Measurements from ENCODE around the gene MAP2K5.

Gene MAP2K5

DNA sequence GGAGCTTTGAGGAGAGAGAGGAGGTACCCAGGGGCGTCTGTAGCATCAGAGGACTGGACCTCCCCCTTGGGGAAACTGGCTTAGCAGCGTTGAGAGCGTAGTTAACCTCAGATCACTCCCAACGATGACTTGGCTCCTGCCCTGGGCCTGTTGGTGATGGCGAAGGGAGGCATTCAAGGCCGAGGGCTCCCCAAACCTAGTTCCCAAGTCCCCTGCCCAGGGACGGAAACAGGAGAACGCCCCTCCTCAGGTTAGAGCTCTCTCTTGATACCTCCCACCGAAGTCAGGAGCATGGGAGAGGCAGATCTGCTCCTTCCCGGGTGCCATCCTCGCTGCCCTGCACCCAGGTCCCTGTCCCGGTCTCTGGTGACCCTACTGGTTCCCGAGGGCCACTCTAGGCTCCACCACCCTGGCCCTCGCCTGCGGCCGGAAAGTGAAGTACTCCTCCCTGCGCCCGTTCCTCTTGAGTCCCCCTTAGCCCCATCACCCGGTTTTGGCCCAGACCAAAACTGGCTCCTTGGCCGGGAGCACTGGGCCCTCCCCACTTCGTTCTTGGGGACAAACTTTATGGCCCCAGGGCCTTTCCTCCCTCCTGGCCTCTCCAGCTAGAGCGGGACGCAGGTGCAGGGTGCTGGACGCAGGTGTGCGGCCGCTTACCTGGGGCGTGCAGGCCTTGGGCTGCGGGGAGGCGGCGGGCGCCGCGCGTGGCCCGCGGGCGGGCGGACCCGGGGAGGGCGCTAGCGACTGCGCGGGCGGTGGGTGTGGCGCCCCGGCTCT, 280.2 kb downstream of the MAP2K5 start:
- H3K27me3 ChIP-seq (ENCODE audit: control insufficient read depth, insufficient read depth, low read length) = peaks cover 92% of the 10 kb centered on the region
- H3K27ac ChIP-seq (ENCODE audit: low read length) = no peak overlapping the region
- no peaks in the 10 kb centered on the region; the same call in 1 of the 2 replicates for H3K36me3 ChIP-seq (ENCODE audit: control insufficient read depth, insufficient read depth, low read length)
- H3K4me3 ChIP-seq (ENCODE audit: low read length) = no peak overlapping the region; the same call in 1 of the 2 replicates
- WGBS (ENCODE audit: insufficient coverage, insufficient read length) = no CpG with 5 or more reads among the region's 46 CpGs
- no peaks in the 10 kb centered on the region for H3K9me3 ChIP-seq (ENCODE audit: control insufficient read depth, insufficient read depth, low read length)
- peaks cover 8% of the 10 kb centered on the region for H3K4me1 ChIP-seq (ENCODE audit: control insufficient read depth, insufficient read depth, low read length)
- no peak for DNase-seq (ENCODE audit: low read depth, low spot score)

- WGBS (ENCODE audit: insufficient coverage, insufficient read length) = no CpG with 5 or more reads among the region's 94 CpGs
- no peak for DNase-seq (ENCODE audit: low read depth, low spot score)
- Histone ChIP-seq H3K4me1 (ENCODE audit: control insufficient read depth, insufficient read depth, low read length) (peaks cover 9% of the 10 kb centered on the region), H3K4me3 (ENCODE audit: low read length) (no peak overlapping the region; the same call in 1 of the 2 replicates), H3K9me3 (ENCODE audit: control insufficient read depth, insufficient read depth, low read length) (no peaks in the 10 kb centered on the region), H3K27ac (ENCODE audit: low read length) (no peak overlapping the region), H3K36me3 (ENCODE audit: control insufficient read depth, insufficient read depth, low read length) (no peaks in the 10 kb centered on the region; the same call in 1 of the 2 replicates), H3K27me3 (ENCODE audit: control insufficient read depth, insufficient read depth, low read length) (peaks cover 93% of the 10 kb centered on the region)
Observed at GRCh38 chr15:67823314-67824196, 281.1 kb downstream of the MAP2K5 start.

GRCh38 chr15:67824197-67824968, 281.9 kb downstream of the MAP2K5 start:
- Histone ChIP-seq H3K36me3 (ENCODE audit: control insufficient read depth, insufficient read depth, low read length) (no peaks in the 10 kb centered on the region; the same call in 1 of the 2 replicates), H3K4me1 (ENCODE audit: control insufficient read depth, insufficient read depth, low read length) (peaks cover 12% of the 10 kb centered on the region), H3K27me3 (ENCODE audit: control insufficient read depth, insufficient read depth, low read length) (peaks cover 95% of the 10 kb centered on the region), H3K9me3 (ENCODE audit: control insufficient read depth, insufficient read depth, low read length) (no peaks in the 10 kb centered on the region), H3K27ac (ENCODE audit: low read length) (no peak overlapping the region), H3K4me3 (ENCODE audit: low read length) (no peak overlapping the region)
- no CpG with 5 or more reads among the region's 21 CpGs for WGBS (ENCODE audit: insufficient coverage, insufficient read length)
- no peak for DNase-seq (ENCODE audit: low read depth, low spot score)

DNA sequence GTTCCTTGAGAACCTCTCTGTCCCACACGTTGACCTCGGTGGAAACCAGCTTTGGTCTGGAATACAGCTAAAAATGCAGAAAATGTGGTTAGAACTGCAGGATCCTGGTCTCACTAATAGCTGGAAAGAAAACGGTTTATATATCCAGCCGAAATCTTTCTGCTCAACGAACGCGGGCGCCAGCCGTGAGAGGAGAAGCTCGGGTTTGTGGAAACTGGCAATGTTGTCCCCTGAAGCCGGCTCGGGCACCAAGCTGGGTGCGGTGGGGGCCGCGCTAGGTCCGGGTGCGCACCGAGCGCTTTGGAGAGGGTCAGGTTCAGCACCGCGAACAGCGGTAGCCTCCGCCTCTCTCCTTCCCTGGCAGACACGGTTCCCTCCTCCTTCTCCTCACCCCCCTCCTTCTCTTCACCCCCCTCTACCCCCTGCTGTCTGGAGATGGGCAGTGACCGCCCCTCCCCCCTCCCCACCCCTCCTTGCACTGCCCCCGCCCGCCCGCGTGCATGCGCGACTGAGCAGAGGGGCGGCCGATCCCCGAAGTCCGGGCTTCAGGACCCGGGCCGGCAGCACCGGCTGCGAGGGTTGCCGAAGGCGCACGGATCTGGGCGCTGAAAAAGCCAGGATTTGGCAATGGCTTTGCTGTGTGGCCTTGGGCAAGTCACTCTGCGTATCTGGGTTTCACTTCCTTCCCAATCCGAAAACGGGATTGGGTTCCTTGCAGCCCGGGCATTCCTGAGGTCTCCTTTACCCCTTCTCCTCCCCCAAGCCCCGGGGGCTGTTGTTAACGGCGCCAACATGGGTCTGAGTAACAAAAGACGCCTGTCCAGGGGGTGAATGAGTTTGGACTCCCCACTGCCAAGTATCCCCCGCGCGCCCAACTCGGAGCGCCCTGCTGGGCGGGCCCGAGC, 282.7 kb downstream of the MAP2K5 start, which contains the start of gene SKOR1:
Gene SKOR1 (plus strand): TSS at position 534 of the 905 bp plus-strand sequence. CDS start 94 bp downstream, at position 628.
- Histone ChIP-seq H3K27ac (ENCODE audit: low read length) (no peak within 1 kb of the TSS), H3K36me3 (ENCODE audit: control insufficient read depth, insufficient read depth, low read length) (no peaks in the 10 kb centered on the region; the same call in 1 of the 2 replicates), H3K4me3 (ENCODE audit: low read length) (peak within 1 kb of the TSS; percentile 1; the same call in 1 of the 2 replicates), H3K27me3 (ENCODE audit: control insufficient read depth, insufficient read depth, low read length) (peaks cover 95% of the 10 kb centered on the region), H3K4me1 (ENCODE audit: control insufficient read depth, insufficient read depth, low read length) (peaks cover 14% of the 10 kb centered on the region), H3K9me3 (ENCODE audit: control insufficient read depth, insufficient read depth, low read length) (no peaks in the 10 kb centered on the region)
- no CpG with 5 or more reads among the region's 58 CpGs for WGBS (ENCODE audit: insufficient coverage, insufficient read length)
- no peak for DNase-seq (ENCODE audit: low read depth, low spot score)

GRCh38 chr15:67825881-67826716, 283.6 kb downstream of the MAP2K5 start:
- no peak overlapping the region for H3K27ac ChIP-seq (ENCODE audit: low read length)
- peaks cover 95% of the 10 kb centered on the region for H3K27me3 ChIP-seq (ENCODE audit: control insufficient read depth, insufficient read depth, low read length)
- no peak for DNase-seq (ENCODE audit: low read depth, low spot score)
- H3K4me1 ChIP-seq (ENCODE audit: control insufficient read depth, insufficient read depth, low read length) = peaks cover 14% of the 10 kb centered on the region
- H3K4me3 ChIP-seq (ENCODE audit: low read length) = peak overlapping the region; percentile 1; the same call in 1 of the 2 replicates
- no CpG with 5 or more reads among the region's 77 CpGs for WGBS (ENCODE audit: insufficient coverage, insufficient read length)
- H3K9me3 ChIP-seq (ENCODE audit: control insufficient read depth, insufficient read depth, low read length) = no peaks in the 10 kb centered on the region
- no peaks in the 10 kb centered on the region; the same call in 1 of the 2 replicates for H3K36me3 ChIP-seq (ENCODE audit: control insufficient read depth, insufficient read depth, low read length)

DNA sequence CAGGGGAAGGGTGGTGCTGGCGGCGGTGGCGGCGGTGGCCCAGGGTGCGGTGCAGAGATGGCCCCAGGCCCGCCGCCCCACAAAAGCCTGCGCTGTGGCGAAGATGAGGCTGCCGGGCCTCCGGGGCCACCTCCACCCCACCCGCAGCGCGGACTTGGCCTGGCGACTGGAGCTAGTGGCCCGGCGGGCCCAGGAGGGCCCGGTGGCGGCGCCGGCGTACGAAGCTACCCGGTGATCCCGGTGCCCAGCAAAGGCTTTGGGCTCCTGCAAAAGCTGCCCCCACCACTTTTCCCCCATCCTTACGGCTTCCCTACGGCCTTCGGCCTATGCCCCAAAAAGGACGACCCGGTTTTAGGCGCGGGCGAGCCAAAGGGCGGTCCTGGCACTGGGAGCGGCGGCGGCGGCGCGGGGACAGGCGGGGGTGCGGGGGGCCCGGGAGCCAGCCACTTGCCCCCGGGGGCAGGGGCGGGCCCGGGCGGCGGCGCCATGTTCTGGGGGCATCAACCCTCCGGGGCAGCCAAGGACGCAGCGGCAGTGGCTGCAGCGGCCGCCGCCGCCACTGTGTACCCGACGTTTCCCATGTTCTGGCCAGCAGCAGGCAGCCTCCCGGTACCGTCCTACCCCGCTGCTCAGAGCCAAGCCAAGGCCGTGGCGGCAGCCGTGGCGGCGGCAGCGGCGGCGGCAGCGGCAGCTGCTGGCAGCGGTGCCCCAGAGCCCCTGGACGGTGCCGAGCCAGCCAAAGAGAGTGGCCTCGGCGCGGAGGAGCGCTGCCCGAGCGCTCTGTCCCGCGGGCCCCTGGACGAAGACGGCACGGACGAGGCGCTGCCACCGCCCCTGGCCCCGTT, 284.4 kb downstream of the MAP2K5 start:
- no peak for DNase-seq (ENCODE audit: low read depth, low spot score)
- Histone ChIP-seq H3K27ac (ENCODE audit: low read length) (no peak overlapping the region), H3K4me1 (ENCODE audit: control insufficient read depth, insufficient read depth, low read length) (peaks cover 14% of the 10 kb centered on the region), H3K4me3 (ENCODE audit: low read length) (no peak overlapping the region), H3K9me3 (ENCODE audit: control insufficient read depth, insufficient read depth, low read length) (no peaks in the 10 kb centered on the region), H3K36me3 (ENCODE audit: control insufficient read depth, insufficient read depth, low read length) (no peaks in the 10 kb centered on the region; the same call in 1 of the 2 replicates), H3K27me3 (ENCODE audit: control insufficient read depth, insufficient read depth, low read length) (peaks cover 94% of the 10 kb centered on the region)
- no CpG with 5 or more reads among the region's 88 CpGs for WGBS (ENCODE audit: insufficient coverage, insufficient read length)

GRCh38 chr15:67827562-67828277, 285.2 kb downstream of the MAP2K5 start:
- Histone ChIP-seq H3K9me3 (ENCODE audit: control insufficient read depth, insufficient read depth, low read length) (no peaks in the 10 kb centered on the region), H3K27me3 (ENCODE audit: control insufficient read depth, insufficient read depth, low read length) (peaks cover 94% of the 10 kb centered on the region), H3K27ac (ENCODE audit: low read length) (no peak overlapping the region), H3K4me3 (ENCODE audit: low read length) (no peak overlapping the region), H3K4me1 (ENCODE audit: control insufficient read depth, insufficient read depth, low read length) (peaks cover 17% of the 10 kb centered on the region), H3K36me3 (ENCODE audit: control insufficient read depth, insufficient read depth, low read length) (no peaks in the 10 kb centered on the region; the same call in 1 of the 2 replicates)
- DNase-seq (ENCODE audit: low read depth, low spot score) = no peak
- no CpG with 5 or more reads among the region's 91 CpGs for WGBS (ENCODE audit: insufficient coverage, insufficient read length)
